ENCODE measurements around the gene RRP36. TPM values are rescaled to one million over a fixed set of nuclear protein-coding genes. Genes with fewer than 3 reads are reported as not detected.
A peak's percentile ranks its signal among the peaks of the same experiment; 100 is the strongest.

RRP36 gene
- total and polyA plus RNA-seq, 9 of the 15 experiments (the other 6 are each of a cell fraction or from before 2014, with no cell fraction given), result 27.6 to 150 (median 114) TPM

GRCh38 chr6:43021270-43022047, at the start of gene RRP36 (continued):
- TF ChIP-seq MGA (IDR thresholded peaks at IDR 0.05) (peak; percentile 67; the same call in 1 of the 2 replicates), FIP1L1 (IDR thresholded peaks at IDR 0.05; ENCODE audit: low read depth, low read length, poor library complexity, severe bottlenecking) (no peak), ZNF146 (CRISPR knock-in tag; IDR thresholded peaks at IDR 0.05; ENCODE audit: unreplicated experiment) (no peak), PHB2 (IDR thresholded peaks at IDR 0.05; ENCODE audit: low read depth) (no peak), POLR2B (IDR thresholded peaks at IDR 0.05; ENCODE audit: low read depth, partially characterized antibody) (peak; percentile 47), BRD4 (IDR thresholded peaks at IDR 0.05) (0 out of 2 replicates have a peak, but pooled peaks have one; percentile 72), ZNF277 (CRISPR knock-in tag; IDR thresholded peaks at IDR 0.05; ENCODE audit: borderline replicate concordance) (no peak), PML (IDR thresholded peaks at IDR 0.05; ENCODE audit: low read length) (peak; percentile 24; the same call in 1 of the 2 replicates), EP300 (IDR thresholded peaks at IDR 0.05; ENCODE audit: low read length) (no peak; the same call in 1 of the 2 replicates), ZFX (CRISPR knock-in tag; IDR thresholded peaks at IDR 0.05) (peak; percentile 79), PURB (CRISPR knock-in tag; IDR thresholded peaks at IDR 0.05; ENCODE audit: low read depth) (no peak), LARP7 (IDR thresholded peaks at IDR 0.05) (no peak), ZNF583 (CRISPR knock-in tag; IDR thresholded peaks at IDR 0.05) (no peak), POLR2H (tag; IDR thresholded peaks at IDR 0.05; ENCODE audit: low read depth) (peak; percentile 46; the same call in 1 of the 2 replicates), ELK3 (CRISPR knock-in tag; IDR thresholded peaks at IDR 0.05) (0 out of 2 replicates have a peak, but pooled peaks have one; percentile 15)

Measured in K562 (cell line).